GM23338 (cell line): ENCODE measurements around the gene OR5J2. TPM values are rescaled to one million over a fixed set of nuclear protein-coding genes. Genes with fewer than 3 reads are reported as not detected.

ENCODE experiments used
- ATAC-seq: fragments of 200-7000 bp; cut with Tn5 transposase; 3 replicates; pipeline ENCODE4 v1.9.1; 2020
- DNase-seq: peaks from one replicate; pipeline ENCODE4 v3.0.0-alpha.2; 2015; ENCODE audit warnings: low spot score
- H2AFZ ChIP-seq: fragments of 200-600 bp; sonication (generic); 2 replicates; pipeline ENCODE4 v1.8.0; 2016; ENCODE audit warnings: antibody characterized with exemption, mild to moderate bottlenecking, moderate library complexity
- H3F3A ChIP-seq: fragments of 200-600 bp; sonication (generic); replicated peaks from 2 replicates; pipeline ENCODE4 v1.8.0; 2017; ENCODE audit warnings: antibody characterized with exemption, mixed run types, low read depth
- H3K27ac ChIP-seq: fragments of 200-600 bp; sonication (generic); 2 replicates; pipeline ENCODE4 v1.6.1; 2016; ENCODE audit warnings: low read depth
- H3K27me3 ChIP-seq: fragments of 200-600 bp; sonication (generic); 2 replicates; pipeline ENCODE4 v1.8.0; 2016; ENCODE audit warnings: mild to moderate bottlenecking, mixed run types, moderate library complexity; ENCODE audit not compliant: insufficient read depth
- H3K36me3 ChIP-seq: fragments of 200-600 bp; sonication (generic); 2 replicates; pipeline ENCODE4 v1.8.0; 2016; ENCODE audit warnings: mild to moderate bottlenecking; ENCODE audit not compliant: insufficient read depth
- H3K4me1 ChIP-seq: fragments of 200-600 bp; sonication (generic); 2 replicates; pipeline ENCODE4 v1.8.0; 2016; ENCODE audit warnings: mild to moderate bottlenecking, moderate library complexity; ENCODE audit not compliant: insufficient read depth
- H3K4me2 ChIP-seq: fragments of 200-600 bp; sonication (generic); 2 replicates; pipeline ENCODE4 v1.7.1; 2017; ENCODE audit warnings: mixed run types
- H3K4me3 ChIP-seq: fragments of 200-600 bp; sonication (generic); 2 replicates; pipeline ENCODE4 v1.6.1; 2016; ENCODE audit warnings: mixed run types
- H3K79me2 ChIP-seq: fragments of 200-600 bp; sonication (generic); replicated peaks from 2 replicates; pipeline ENCODE4 v1.8.0; 2017; ENCODE audit warnings: mild to moderate bottlenecking; ENCODE audit not compliant: insufficient read depth
- H3K9me2 ChIP-seq: fragments of 200-600 bp; sonication (generic); 2 replicates; pipeline ENCODE4 v1.8.0; 2017; ENCODE audit not compliant: insufficient read depth
- H4K20me1 ChIP-seq: fragments of 200-600 bp; sonication (generic); replicated peaks from 2 replicates; pipeline ENCODE4 v1.8.0; 2017; ENCODE audit warnings: mild to moderate bottlenecking; ENCODE audit not compliant: insufficient read depth
- H3K27ac Mint-ChIP-seq: 2 replicates; pipeline ENCODE4 v1.8.0; 2020; ENCODE audit warnings: inconsistent platforms, mild to moderate bottlenecking, moderate library complexity, mixed read lengths
- H3K27me3 Mint-ChIP-seq: 3 replicates; pipeline ENCODE4 v1.8.0; 2022; ENCODE audit warnings: low read depth, mild to moderate bottlenecking, moderate library complexity, mixed read lengths, inconsistent platforms; ENCODE audit not compliant: insufficient read depth, poor library complexity
- H3K36me3 Mint-ChIP-seq: 3 replicates; pipeline ENCODE4 v1.8.0; 2021; ENCODE audit warnings: low read depth, mild to moderate bottlenecking, inconsistent platforms, moderate library complexity, mixed read lengths
- H3K4me1 Mint-ChIP-seq: 3 replicates; pipeline ENCODE4 v1.8.0; 2020; ENCODE audit warnings: mild to moderate bottlenecking, inconsistent platforms, mixed read lengths
- H3K4me3 Mint-ChIP-seq: 3 replicates; pipeline ENCODE4 v1.8.0; 2021; ENCODE audit warnings: moderate library complexity, mild to moderate bottlenecking, inconsistent platforms, mixed read lengths
- H3K9me3 Mint-ChIP-seq: 3 replicates; pipeline ENCODE4 v1.8.0; 2020; ENCODE audit warnings: moderate library complexity, mild to moderate bottlenecking, inconsistent platforms, mixed read lengths
- CREB1 ChIP-seq: fragments of 250-450 bp; sonication (Bioruptor Pico); IDR thresholded peaks from 2 replicates; pipeline ENCODE4 v1.5.0; 2020; ENCODE audit warnings: low read depth, mild to moderate bottlenecking, moderate library complexity
- CTCF ChIP-seq, 2 experiments: fragments of 200-600 bp in 1 of 2; sonication (generic) in 1 of 2; conservative IDR thresholded peaks; 2 replicates each; pipeline versions ENCODE4 v1.5.1 to v1.6.1; 2016 to 2017; ENCODE audit warnings: antibody characterized with exemption in 2 of 2, low read depth in 2 of 2, mild to moderate bottlenecking in 2 of 2, moderate library complexity in 1 of 2
- ETS1 ChIP-seq: IDR thresholded peaks from 2 replicates; pipeline ENCODE4 v1.6.1; 2016; ENCODE audit warnings: antibody characterized with exemption
- EZH2 ChIP-seq: fragments of 200-600 bp; sonication (generic); IDR thresholded peaks from one replicate; pipeline ENCODE4 v1.8.0; 2017; ENCODE audit warnings: antibody characterized with exemption, mild to moderate bottlenecking, low read depth; ENCODE audit not compliant: unreplicated experiment
- EZH2phosphoT487 ChIP-seq: fragments of 200-600 bp; sonication (generic); IDR thresholded peaks from one replicate; pipeline ENCODE4 v1.8.1; 2018; ENCODE audit warnings: antibody characterized with exemption; ENCODE audit not compliant: unreplicated experiment
- JUNB ChIP-seq: IDR thresholded peaks from one replicate; pipeline ENCODE4 v1.6.1; 2016; ENCODE audit warnings: antibody characterized with exemption; ENCODE audit not compliant: unreplicated experiment
- NANOG ChIP-seq: IDR thresholded peaks from 2 replicates; pipeline ENCODE4 v1.6.1; 2016; ENCODE audit warnings: antibody characterized with exemption, borderline replicate concordance
- POLR2AphosphoS5 ChIP-seq: IDR thresholded peaks from 2 replicates; pipeline ENCODE4 v1.6.1; 2016; ENCODE audit warnings: antibody characterized with exemption, low read depth
- REST ChIP-seq: IDR thresholded peaks from one replicate; pipeline ENCODE4 v1.6.1; 2018; ENCODE audit warnings: antibody characterized with exemption; ENCODE audit not compliant: unreplicated experiment
- STAT1 ChIP-seq: IDR thresholded peaks from one replicate; pipeline ENCODE4 v1.6.1; 2016; ENCODE audit warnings: antibody characterized with exemption; ENCODE audit not compliant: unreplicated experiment
- ZNF114 ChIP-seq: fragments of 250-450 bp; sonication (Bioruptor Pico); IDR thresholded peaks from 2 replicates; pipeline ENCODE4 v1.5.0; 2020; ENCODE audit warnings: mild to moderate bottlenecking, moderate library complexity
- ZNF331 ChIP-seq: fragments of 250-450 bp; sonication (Bioruptor Pico); IDR thresholded peaks from 2 replicates; pipeline ENCODE4 v1.5.0; 2020; ENCODE audit warnings: low read depth, mild to moderate bottlenecking, moderate library complexity
- ZNF462 ChIP-seq: fragments of 250-450 bp; sonication (Bioruptor Pico); IDR thresholded peaks from 2 replicates; pipeline ENCODE4 v1.5.0; 2020; ENCODE audit warnings: mild to moderate bottlenecking, moderate library complexity
- polyA plus RNA-seq: library from polyadenylated mRNA; unstranded; fragments of >200 nt; fragmentation: Nextera tagmentation; extraction: Ambion mirVana; gene quantifications from 2 replicates; pipeline ENCODE4 v1.2.1, GENCODE V29; 2016
- total RNA-seq: library from RNA; depleted of rRNA; stranded (reverse); fragments of >200 nt; shearing (Covaris generic); gene quantifications from 2 replicates; pipeline ENCODE4 v1.2.3, GENCODE V29; 2014

Gene OR5J2
- total and polyA plus RNA-seq, 2 experiments from 2014 or later, result not detected

GRCh38 chr11:56151376-56151775, 25.0 kb upstream of the OR5J2 start:
- H3K4me3 Mint-ChIP-seq, result no peak overlapping the region
- Histone ChIP-seq H4K20me1 (no peaks in the 10 kb centered on the region), H3K36me3 (0 out of 2 replicates have a peak, but pooled peaks cover 4% of the 10 kb centered on the region), H3K4me2 (no peak overlapping the region), H3K9me2 (peaks cover 11% of the 10 kb centered on the region; the same call in 1 of the 2 replicates), H3K4me1 (no peaks in the 10 kb centered on the region), H3K79me2 (no peaks in the 10 kb centered on the region), H2AFZ (no peak overlapping the region), H3K27ac (no peak overlapping the region), H3K27me3 (no peaks in the 10 kb centered on the region), H3F3A (no peaks in the 10 kb centered on the region), H3K4me3 (no peak overlapping the region)
- TF ChIP-seq ZNF114 (CRISPR knock-in tag) (no peak), JUNB (no peak), ZNF462 (CRISPR knock-in tag) (no peak), CREB1 (CRISPR knock-in tag) (no peak), ZNF331 (CRISPR knock-in tag) (no peak), REST (no peak), EZH2 (no peak), STAT1 (no peak), CTCF (conservative IDR thresholded peaks at IDR 0.05; ENCODE audit: low read depth in 2 of 2) (no peak), NANOG (no peak), ETS1 (no peak), POLR2AphosphoS5 (no peak), EZH2phosphoT487 (no peak)
- DNase-seq, result no peak
- H3K27ac Mint-ChIP-seq, result no peak overlapping the region; the same call in 1 of the 2 replicates
- H3K36me3 Mint-ChIP-seq, result peaks cover 18% of the 10 kb centered on the region
- peaks cover 46% of the 10 kb centered on the region for H3K9me3 Mint-ChIP-seq
- ATAC-seq, result no peak
- peaks cover 3% of the 10 kb centered on the region for H3K27me3 Mint-ChIP-seq
- H3K4me1 Mint-ChIP-seq, result no peaks in the 10 kb centered on the region
